Stimulated activated CD8-positive, alpha-beta memory T cell treated with anti-CD3 and anti-CD28 coated beads, Interleukin-15, amount 100 ng/mL, for 24 hours (primary cell): ENCODE results near the gene GSDME.

Source experiments
- DNase-seq: peaks from one replicate; pipeline ENCODE4 v3.0.0-alpha.2; 2020; ENCODE audit warnings: low read depth

The GSDME gene

DNA sequence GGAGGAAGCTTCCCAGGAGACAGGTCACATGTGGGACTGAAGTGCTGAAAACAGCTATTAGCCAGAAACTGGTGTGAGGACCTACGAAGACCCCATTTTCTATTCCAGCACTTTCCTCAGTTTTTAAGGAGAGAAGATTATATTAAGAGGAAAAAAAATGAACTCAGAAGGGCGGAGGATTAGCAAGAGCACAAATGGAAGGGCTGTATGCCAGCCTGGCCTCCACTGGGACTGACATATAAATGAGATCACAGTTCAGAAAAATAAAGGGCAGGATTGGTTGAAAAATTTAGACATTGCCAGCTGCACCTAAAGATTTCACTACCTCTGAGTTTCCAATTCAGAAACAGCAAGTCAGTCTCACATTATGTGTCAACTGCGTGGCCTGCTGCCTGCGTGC, 53.0 kb downstream of the GSDME start:
- no peak for DNase-seq

DNA sequence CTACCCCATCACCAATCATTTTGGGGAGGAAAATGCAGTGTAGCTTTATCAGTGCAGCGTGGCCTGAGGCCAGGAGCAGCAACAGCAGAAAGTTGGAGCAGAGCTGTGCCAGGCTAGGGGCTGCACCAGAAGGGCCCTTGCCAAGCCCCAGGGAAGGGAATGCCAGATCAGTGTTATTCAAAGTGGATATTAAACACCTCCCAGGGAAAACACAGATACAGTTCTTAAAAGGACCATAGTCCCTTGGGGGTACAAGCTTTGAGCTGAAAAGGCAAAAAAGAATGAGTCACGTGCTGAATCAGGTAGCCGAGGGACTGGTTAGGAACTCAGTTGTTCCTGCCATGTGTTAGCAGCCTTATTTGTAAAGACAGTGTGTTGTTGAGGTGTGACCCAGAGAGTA, 54.0 kb downstream of the GSDME start:
- no peak for DNase-seq

DNA sequence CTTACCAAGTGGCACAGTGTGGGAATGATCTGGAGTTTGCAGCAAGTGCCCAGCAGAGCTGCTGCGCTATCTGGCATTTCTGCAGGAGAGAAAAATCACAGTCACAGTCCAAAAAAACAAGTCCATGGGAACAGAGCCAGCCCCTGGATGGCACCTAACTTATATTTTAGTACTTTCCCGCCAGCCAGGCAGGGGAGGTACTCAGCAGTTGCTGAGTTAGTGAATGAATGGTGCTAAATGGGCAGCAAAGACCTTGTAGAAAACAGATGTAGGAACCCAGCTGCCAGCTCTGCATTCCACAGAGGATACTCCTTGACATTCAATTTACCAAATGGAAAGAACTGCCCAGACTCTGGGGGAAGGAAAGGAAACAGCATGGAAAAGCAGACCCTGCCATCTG, 54.5 kb downstream of the GSDME start:
- DNase-seq, result no peak

DNA sequence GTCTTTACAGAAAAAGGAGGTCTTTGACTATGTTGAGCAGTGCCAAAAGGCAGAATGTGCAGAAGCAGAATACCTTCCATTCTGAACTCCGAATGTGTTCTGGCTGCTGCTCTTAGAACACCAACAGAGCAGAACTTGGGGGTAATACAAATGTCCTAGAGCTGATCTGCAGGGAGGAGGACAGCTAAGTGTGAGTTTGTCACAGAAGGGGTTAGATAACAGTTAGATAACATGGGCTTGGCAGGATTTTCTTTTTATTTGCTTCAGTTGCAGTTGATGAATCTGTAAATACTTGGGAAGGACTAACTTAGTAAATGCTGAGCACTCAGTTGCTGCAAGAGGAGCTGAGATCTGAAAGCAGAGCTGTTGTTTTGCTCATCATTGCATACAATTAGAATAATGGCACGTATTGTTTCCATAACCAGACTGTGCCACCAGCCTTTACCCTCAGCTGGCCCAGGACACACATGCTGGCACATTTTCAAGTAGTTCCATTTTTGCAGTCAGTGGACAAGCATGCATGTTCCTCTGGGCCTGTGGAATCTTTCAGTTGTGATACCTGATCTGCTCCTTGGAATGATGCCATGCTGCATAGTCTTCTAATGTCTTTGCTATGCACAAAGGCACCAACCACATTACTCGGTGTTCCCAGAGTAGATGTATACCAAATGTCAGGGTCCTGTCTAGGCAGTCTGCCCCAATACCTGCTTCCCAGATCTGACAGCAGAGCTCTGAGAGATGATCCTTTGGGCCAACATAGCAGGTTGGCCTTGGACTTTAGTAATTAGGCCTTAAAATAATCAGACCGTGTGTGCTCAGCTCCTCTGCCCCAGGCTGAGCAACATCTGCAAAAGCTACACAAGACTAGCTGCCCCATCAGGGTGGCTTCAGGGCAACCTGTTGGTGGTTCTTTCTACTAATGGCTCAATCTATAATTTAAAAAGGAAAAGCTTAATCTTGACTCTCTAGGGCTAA, 55.7 kb downstream of the GSDME start:
- DNase-seq, result no peak

DNA sequence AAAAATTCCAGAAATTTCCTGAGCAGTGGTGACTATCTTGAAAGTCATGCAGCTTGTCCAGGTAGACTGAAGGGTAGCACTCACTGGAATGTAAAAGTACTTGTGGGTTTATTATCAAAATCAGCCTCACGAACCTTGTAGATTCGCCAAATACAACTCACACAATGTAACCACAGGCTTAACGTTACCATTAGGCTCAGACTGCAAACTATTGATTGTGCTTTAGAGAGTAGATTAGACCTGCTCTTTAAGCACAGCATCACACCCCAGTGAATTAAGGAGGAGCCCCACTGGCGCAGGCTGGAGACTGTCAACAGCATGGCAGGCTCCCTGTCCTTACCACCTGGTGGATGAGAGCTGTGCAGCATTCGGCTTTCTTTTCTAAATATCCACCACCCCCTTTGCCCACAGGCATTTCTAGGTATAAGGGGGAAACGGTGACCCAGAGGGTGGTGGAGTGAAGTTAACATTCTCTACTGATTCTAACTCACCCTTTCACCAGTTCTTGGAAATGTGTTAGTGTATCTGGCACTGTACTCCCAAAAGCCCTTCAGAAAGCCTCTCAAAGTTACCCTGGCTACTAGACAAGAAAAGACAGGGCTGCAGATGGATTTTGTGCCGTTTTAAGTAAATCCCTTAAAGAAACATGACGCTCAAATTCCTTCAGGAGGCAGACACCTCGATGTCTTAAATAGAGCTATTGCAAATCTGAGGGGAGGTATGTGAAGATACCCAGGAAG, 56.6 kb downstream of the GSDME start:
- DNase-seq, result no peak

DNA sequence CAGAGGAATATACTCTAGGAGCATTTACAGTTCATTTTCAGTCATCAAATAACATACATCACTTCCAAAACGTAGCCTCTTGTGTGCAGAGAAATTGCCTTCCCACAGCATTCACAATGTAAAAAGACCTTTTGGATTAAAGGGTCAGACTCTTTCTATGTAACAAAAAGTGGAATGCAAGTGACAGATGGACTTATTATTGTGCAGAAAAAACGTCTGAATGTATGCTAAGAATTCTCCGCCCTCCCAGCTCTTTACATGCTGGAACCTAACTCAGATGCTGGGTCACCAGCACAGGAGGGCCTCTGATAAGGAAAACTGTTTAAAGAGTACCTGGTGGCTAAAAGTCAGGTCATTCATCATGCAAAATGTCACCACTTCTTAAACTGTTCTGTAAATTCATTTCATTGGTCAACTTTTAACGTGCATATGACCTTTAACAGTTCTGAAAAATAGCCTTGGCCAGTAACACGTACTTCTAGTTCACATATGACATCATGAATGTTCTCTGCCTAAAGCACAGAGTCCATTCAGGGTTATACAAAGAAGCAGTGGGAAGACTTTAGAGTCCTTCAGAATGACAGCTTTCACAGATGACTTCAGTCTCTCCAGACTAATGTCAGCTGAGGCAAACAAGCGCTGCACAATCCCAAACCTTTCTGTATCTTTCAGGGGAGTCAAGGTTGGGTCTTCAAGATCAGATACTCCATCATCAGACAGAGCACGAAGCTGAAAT, 58.6 kb downstream of the GSDME start:
- no peak for DNase-seq

DNA sequence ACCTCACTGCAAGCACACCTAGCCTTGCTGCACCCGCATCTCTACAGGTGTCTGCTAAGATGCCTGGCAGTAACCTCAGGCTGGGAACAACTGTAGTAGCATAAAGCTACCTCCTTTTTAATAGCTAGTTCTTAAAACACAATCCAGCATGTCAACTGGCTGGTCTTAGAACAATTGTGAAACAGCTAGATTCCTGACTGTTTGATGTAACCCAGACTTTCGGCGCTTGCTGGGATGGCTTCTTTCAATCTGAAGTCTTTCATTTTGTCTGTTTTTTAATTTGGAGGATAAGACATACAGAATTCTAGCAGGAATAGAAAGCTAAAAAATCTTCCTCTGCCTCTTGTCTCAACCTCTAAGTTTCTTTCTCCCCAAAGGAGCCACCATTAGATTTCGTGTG, 59.8 kb downstream of the GSDME start:
- no peak for DNase-seq

DNA sequence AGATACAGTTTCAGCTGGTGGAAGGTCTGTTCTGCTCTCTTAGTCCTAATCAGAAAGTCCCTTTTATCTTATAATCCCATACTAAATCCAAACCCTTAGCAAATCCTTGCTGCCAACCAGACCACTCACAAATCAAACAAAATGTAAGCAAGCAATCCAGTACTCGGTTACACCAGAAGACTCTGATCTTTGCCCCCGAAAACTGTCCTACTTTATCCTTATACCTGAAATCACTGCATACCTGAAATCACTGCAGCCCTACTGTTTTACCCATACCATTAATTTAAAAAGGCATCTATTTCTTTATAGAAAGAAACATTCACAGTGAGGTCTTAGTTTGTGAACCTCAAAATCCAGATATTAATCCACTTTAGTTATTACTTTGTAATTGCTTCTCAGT, 64.7 kb downstream of the GSDME start:
- DNase-seq, result no peak

DNA sequence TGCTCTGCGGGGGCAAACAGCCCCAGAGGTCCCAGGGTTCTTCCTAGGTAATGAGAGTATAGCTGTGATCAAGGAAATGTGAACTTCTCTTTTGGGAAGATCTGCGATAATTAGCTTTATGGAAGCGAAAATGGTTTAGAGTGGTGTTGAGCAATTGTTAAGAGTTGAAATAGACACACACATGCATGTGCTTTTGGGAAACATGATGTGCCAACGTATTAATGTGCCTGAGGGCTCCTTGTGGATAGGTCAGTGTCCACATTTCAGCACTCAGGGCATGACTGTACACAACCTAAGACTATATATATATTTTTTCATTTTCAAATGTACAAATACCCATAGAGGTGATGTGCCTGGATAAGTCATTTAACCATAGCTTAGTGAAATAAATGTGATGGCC, 67.0 kb downstream of the GSDME start:
- DNase-seq, result no peak

DNA sequence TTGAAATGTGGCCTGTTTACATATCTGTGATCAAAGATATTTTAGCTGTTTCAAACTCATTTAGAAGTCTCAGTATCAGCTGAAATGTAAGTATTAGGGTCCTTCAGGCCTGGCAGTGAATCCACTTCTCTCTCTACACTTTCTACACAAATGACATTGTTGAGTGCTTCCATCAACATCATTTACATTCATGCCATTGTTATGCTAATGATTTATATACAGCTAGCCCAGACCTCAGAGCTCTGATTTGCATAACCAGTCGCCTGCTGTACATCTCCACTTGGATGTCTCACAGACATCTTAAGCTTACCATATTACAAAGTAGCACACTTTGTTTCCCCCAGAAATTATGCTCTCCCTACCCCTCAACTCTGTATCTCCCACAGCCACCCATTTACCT, 71.6 kb downstream of the GSDME start:
- no peak for DNase-seq

DNA sequence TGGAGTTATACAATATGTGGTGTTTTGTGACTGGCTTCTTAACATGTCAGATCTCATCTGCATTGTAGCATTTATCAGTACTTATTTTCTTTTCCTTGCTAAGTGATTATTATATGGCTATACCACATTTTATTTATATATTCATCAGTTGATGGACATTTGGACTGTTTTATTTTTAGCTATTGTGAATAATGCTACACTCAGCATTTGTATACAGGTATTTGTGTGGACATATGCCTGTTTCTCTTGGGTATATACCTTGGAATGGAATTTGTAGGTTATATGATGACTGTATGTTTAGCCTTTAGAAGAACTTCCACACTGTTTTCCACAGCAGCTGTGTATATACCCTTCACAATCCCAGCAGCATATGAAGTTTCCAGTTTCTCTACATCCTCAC, 86.5 kb downstream of the GSDME start:
- no peak for DNase-seq

DNA sequence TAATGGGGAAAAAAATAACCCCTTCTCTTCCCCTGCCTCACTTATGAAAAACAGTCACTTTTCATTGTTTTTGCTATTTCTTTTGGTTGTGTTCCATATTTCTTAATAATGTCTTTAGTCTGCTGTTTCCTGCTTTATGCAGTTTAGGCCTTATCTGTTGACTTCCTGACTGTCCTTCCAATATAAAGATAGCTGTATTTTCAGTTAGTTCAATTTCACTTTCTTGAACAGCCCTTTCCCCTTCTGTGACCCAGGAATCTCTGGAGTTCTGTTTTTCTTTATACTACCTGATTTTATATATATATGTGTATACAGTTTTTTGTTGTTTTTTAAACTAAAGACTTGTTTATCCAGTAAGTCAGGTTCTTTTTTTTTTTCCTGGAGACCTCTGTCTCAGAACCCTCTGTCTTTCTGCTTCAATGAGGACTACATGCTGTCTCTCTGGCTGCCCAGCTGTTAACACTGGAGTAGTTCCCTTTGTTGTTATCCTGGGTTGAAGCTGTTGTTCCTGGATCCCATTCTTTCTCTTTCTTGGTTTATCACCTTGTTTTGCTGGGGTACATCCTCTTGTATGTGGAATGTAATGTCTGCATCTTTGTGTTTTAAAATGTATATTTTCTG, 87.2 kb downstream of the GSDME start:
- DNase-seq, result no peak

DNA sequence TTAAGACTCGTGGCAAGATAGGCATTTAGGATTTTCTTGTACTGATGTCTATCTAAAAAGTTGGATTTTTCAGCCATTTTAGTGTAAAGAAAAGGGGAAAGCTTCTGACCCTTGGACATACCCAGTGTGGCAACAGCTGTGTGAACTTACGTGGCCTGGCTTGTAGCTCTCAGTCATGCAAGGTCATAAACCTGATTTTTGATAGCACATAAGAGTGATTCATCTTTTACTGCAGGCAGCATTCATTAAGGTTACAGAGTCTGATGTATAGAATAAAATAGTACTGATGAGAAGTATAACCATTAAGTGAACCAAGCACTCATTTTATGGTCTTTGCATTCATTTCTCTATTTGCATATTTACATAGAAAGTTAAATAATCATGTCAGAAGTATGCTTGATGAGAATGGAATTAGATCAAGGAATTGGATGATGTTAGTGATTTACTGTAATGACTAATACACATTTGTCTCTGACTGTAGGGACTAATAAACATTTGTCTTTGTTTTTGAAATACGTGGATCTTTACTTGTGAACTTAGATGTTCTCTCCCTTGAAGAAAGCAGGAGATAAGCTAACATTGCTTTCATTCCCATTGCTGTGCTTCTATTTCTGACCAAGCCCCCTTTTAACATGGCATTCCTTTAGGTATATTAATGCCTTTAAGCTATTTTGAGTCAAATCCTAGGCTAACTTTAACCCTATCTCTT, 88.2 kb downstream of the GSDME start:
- DNase-seq, result no peak

DNA sequence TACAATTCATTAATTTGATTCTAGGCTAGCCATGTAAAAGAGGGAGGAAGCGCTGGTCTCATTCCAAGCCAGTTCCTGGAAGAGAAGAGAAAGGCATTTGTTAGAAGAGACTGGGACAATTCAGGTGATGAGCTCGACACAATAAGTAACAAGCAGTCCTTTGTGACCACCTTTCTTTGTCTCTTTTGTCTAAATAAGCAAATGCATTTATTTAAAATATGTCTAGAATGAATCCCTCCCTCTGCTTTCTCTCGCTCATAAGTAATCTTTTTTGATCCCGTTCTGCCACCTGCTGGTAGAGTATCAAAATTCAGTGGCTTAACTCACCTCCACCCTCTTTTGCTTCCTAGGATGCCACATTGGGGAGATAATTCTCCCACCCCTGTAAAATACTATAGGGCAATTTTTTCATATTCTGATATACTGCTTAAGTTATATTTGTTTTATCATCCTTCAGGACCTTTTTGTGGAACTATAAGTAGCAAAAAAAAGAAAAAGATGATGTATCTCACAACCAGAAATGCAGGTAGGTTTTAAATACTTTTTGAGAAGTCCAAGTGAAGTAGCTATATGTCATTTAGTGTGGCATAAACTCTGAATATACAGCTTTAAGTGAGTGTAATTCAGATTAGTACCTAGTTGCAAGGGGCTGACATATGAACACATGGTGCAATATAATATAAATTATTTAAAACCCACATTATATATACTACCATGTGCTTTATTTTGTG, 91.5 kb downstream of the GSDME start:
- DNase-seq, result no peak

DNA sequence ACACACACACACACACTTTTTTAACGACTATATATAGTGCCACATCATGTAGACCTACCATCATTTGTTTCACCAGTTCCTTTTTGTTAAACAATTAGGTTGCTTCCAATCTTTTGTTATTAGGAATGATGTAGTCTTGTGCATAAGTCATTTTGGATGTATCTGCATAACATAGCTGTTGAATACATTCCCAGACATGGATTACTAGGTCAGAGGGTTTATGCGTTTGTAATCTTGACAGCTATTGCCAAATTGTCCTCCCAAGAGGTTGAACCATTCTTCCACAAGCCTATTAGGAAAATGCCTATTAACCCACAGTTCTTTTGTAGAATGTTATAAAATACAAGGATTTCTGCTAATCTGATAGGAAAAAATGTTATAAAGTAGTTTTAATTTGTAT, 96.7 kb downstream of the GSDME start:
- DNase-seq, result no peak

DNA sequence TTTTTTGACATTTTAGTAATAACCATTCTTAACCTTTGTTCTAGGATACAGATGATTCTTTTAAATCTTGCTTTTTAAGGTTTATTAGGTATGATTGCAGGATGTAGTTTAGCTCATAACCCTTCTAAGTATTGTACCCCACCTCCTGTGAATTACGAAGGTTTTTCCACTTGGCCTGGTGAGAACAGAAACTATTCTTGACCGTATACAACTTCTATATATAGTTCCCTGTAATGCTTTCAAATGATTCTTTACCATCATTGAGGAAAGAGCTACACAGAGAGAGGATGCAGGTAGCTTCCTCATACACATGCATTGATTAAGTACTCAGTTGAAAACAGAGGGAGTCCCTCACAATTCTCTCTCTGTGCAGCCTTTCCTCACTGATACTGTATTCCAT, 97.8 kb downstream of the GSDME start:
- DNase-seq, result no peak

DNA sequence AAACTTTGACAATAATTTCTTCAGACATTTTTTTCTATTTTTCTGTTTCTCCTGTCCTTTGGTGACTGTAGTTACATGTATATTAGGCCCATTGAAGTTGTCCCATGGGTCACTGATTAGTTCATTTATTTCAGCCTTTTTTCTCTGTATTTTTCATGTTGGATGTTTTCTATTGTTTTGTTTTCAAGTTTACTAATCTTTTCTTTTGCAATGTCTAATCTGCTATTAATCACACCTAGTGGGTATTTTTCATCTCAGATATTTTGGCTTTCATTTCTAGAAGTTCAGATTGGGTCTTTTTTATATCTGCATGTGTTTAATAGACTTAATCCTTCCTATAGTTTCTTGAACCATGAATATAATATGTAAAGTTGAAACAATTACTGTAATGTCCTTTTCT, 99.3 kb downstream of the GSDME start:
- DNase-seq, result no peak

DNA sequence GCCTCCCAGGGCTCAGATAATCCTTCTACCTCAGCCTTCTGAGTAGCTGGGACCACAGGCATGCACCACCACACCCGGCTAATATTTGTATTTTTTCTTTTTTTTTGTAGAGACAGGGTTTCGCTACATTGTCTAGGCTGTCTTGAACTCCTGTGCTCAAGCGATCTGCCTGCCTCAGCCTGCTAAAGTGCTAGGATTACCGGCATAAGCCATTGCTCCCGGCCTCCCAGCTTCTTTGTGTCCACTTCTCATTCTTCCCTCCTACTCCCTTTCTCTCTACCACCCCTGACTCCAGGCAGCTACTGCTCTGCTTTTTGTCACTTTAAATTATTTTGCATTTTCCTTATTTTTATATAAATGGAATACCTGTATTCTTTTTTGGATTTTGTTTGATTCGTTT, 100.7 kb downstream of the GSDME start:
- DNase-seq, result no peak

DNA sequence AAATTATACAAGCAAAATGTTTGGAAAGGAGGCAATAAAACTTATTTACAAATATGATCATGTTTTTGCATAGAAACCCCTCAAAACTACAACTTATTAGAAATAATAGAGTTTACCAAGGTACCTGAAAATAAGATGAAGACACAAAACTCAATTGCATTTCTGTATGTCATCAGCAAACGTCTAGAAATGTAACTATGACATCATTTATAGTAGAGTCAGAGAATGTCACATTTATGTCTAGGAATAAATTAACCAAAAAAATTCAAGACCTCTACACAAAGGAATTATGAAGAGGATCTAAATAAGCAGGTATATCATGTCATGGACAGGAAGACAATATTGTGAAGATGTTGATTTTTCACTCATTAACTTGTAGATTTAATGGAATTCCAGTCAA, 103.0 kb downstream of the GSDME start:
- no peak for DNase-seq

DNA sequence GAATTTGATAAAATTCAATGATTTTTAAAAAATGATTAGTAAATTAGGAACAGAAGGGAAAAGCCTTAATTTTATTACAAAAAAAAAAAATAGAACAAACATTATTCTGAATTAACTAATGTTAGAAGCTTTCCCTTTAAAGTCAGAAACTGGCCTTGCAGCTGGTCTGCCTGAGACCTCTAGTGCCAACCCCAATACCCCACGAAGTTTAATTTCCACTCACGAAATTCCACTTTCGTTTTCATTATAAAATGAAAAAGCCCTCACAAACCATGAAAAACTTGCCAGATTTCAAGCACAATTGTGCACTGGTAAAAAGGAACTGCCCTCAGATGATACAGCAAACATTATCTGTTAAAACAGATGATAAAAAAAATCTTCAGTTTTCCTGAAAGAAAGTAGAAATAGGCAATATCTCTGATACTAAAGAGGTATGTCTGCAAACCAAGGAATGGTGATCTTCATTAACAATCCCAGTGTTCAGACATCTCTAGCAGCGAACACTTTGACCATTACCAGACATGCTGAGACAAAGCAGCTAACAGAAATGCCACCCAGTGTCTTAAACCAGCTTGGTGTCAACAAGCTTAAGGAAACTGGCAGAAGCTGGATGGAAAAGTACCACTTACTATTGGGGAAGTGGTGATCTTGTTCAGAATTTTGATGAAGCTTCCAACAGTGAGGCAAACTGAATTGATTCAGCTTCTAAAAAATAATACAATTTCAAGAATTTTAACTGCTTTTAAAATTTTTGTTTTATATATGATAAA, 103.8 kb downstream of the GSDME start:
- DNase-seq, result no peak
